Vagina (tissue), 2 donors: ENCODE measurements around the gene CTR9.

ENCODE experiments used
- POLR2A ChIP-seq, 2 donors: fragments of 450-650 bp; IDR thresholded peaks; one replicate each; pipeline ENCODE4 v1.6.1; 2017; ENCODE audit warnings: antibody characterized with exemption in 2 of 2, mild to moderate bottlenecking in 2 of 2, moderate library complexity in 2 of 2
- POLR2AphosphoS5 ChIP-seq, 2 donors: sonication (generic); formaldehyde crosslinking; IDR thresholded peaks; one replicate each; pipeline ENCODE4 v1.9.0; 2017; ENCODE audit warnings: antibody characterized with exemption in 2 of 2, mild to moderate bottlenecking in 2 of 2, low read depth in 1 of 2; ENCODE audit not compliant: insufficient read depth in 1 of 2
- TF ChIP-seq, protein P1 (sequence below), 3 experiments: fragments of 450-650 bp in 2 of 3; fragments of 200-600 bp in 1 of 3; sonication (generic) in 1 of 3; IDR thresholded peaks; one replicate each; pipeline ENCODE4 v1.5.1; 2017 to 2019; ENCODE audit warnings: antibody characterized with exemption in 3 of 3, mild to moderate bottlenecking in 2 of 3, moderate library complexity in 2 of 3

GRCh38 chr11:10784232-10785145, 33.4 kb downstream of the CTR9 start:
- TF ChIP-seq, protein P1, sequence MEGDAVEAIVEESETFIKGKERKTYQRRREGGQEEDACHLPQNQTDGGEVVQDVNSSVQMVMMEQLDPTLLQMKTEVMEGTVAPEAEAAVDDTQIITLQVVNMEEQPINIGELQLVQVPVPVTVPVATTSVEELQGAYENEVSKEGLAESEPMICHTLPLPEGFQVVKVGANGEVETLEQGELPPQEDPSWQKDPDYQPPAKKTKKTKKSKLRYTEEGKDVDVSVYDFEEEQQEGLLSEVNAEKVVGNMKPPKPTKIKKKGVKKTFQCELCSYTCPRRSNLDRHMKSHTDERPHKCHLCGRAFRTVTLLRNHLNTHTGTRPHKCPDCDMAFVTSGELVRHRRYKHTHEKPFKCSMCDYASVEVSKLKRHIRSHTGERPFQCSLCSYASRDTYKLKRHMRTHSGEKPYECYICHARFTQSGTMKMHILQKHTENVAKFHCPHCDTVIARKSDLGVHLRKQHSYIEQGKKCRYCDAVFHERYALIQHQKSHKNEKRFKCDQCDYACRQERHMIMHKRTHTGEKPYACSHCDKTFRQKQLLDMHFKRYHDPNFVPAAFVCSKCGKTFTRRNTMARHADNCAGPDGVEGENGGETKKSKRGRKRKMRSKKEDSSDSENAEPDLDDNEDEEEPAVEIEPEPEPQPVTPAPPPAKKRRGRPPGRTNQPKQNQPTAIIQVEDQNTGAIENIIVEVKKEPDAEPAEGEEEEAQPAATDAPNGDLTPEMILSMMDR (IDR thresholded peaks at IDR 0.05) = no peak
- TF ChIP-seq POLR2A (IDR thresholded peaks at IDR 0.05) (no peak), POLR2AphosphoS5 (IDR thresholded peaks at IDR 0.05; ENCODE audit: insufficient read depth in 1 of 2, low read depth in 1 of 2) (no peak)
